ENCODE results near the gene TMEM247.

Gene TMEM247

GRCh38 chr2:46477925-46478324, 1.4 kb upstream of the TMEM247 start:
- no peak overlapping the region for H3K4me3 ChIP-seq (replicated peaks; ENCODE audit: low read depth, low read length)
- no peak for DNase-seq (ENCODE audit: extremely low read depth, low read depth)
- no peak for TF ChIP-seq CTCF (IDR thresholded peaks at IDR 0.05; ENCODE audit: low read depth, low read length, missing control alignments)

- no peak for TF ChIP-seq CTCF (IDR thresholded peaks at IDR 0.05; ENCODE audit: low read depth, low read length, missing control alignments)
- DNase-seq (ENCODE audit: extremely low read depth, low read depth) = no peak
- H3K4me3 ChIP-seq (replicated peaks; ENCODE audit: low read depth, low read length) = no peak overlapping the region
These were observed 1.2 kb downstream of the TMEM247 start for GRCh38 chr2:46480562-46480961.

GRCh38 chr2:46481198-46482193, 2.1 kb downstream of the TMEM247 start:
- DNase-seq (ENCODE audit: extremely low read depth, low read depth) = peak; percentile 69
- no peak overlapping the region for H3K4me3 ChIP-seq (replicated peaks; ENCODE audit: low read depth, low read length)
- TF ChIP-seq CTCF (IDR thresholded peaks at IDR 0.05; ENCODE audit: low read depth, low read length, missing control alignments) = no peak

- TF ChIP-seq CTCF (IDR thresholded peaks at IDR 0.05; ENCODE audit: low read depth, low read length, missing control alignments) = no peak
- no peak for DNase-seq (ENCODE audit: extremely low read depth, low read depth)
- no peak overlapping the region for H3K4me3 ChIP-seq (replicated peaks; ENCODE audit: low read depth, low read length)
These were observed 3.1 kb downstream of the TMEM247 start for GRCh38 chr2:46482490-46482889.

- no peak for DNase-seq (ENCODE audit: extremely low read depth, low read depth)
- H3K4me3 ChIP-seq (replicated peaks; ENCODE audit: low read depth, low read length) = no peak overlapping the region
- TF ChIP-seq CTCF (IDR thresholded peaks at IDR 0.05; ENCODE audit: low read depth, low read length, missing control alignments) = no peak
These were observed 5.6 kb downstream of the TMEM247 start for GRCh38 chr2:46485002-46485401.

GRCh38 chr2:46486436-46486835, 7.1 kb downstream of the TMEM247 start:
- H3K4me3 ChIP-seq (replicated peaks; ENCODE audit: low read depth, low read length) = no peak overlapping the region
- no peak for TF ChIP-seq CTCF (IDR thresholded peaks at IDR 0.05; ENCODE audit: low read depth, low read length, missing control alignments)
- no peak for DNase-seq (ENCODE audit: extremely low read depth, low read depth)
